HepG2 (cell line): Measurements from ENCODE around the gene FBXW2. TPM values are rescaled to one million over a fixed set of nuclear protein-coding genes. Genes with fewer than 3 reads are reported as not detected.

Experiments used
- ATAC-seq: fragments of 200-7000 bp; cut with Tn5 transposase; 3 replicates; pipeline ENCODE4 v1.9.1; 2020; ENCODE audit warnings: mild to moderate bottlenecking, moderate library complexity
- BruUV-seq: library from RNA; stranded (reverse); fragments of 400-500 nt; replicated peaks from 2 replicates; lab custom pipeline; 2021; lab: Mats Ljungman, UMichigan
- CTCF ChIA-PET: fragments of 300-600 bp; formaldehyde crosslinking; extraction: SDS; loops from one replicate; lab custom pipeline; 2021; ENCODE audit warnings: low total read pairs, inconsistent platforms, low intra/inter-chr PET ratio; lab: Yijun Ruan, JAX
- POLR2A ChIA-PET: fragments of 350-600 bp; sonication (Branson Sonifier 250); formaldehyde crosslinking; loops from one replicate; lab custom pipeline; 2020; ENCODE audit warnings: antibody characterized with exemption, inconsistent platforms; lab: Yijun Ruan, JAX
- DNase-seq: peaks from one replicate; pipeline ENCODE4 v3.0.0-alpha.2; 2015; ENCODE audit warnings: low spot score
- FAIRE-seq: peaks from 3 replicates; lab custom pipeline; 2011; peaks lifted over from hg19 to GRCh38; lab: Jason Lieb, UNC
- H2AFZ ChIP-seq: one replicate; pipeline ENCODE4 v1.6.1; 2011; ENCODE audit warnings: low read length, inconsistent platforms
- H3K27ac ChIP-seq: fragments of 300-600 bp; 3 replicates; pipeline ENCODE4 v1.8.0; 2011; ENCODE audit warnings: mixed run types, mild to moderate bottlenecking, mixed read lengths, low read length, inconsistent platforms; ENCODE audit not compliant: insufficient read depth; ENCODE audit errors: extremely low read length
- H3K27me3 ChIP-seq, 2 experiments: fragments of 200-600 bp in 1 of 2; 2 replicates in 1 of 2; 3 replicates in 1 of 2; pipeline versions ENCODE4 v1.6.0 to v1.8.0; 2011; ENCODE audit warnings: low read length in 2 of 2, mild to moderate bottlenecking in 2 of 2, moderate library complexity in 2 of 2, inconsistent platforms in 1 of 2; ENCODE audit not compliant: insufficient read depth in 2 of 2, control insufficient read depth in 1 of 2
- H3K36me3 ChIP-seq, 2 experiments: fragments of 200-600 bp in 1 of 2; replicated peaks in 1 of 2; 2 replicates in 1 of 2; 3 replicates in 1 of 2; pipeline versions ENCODE4 v1.5.1 to v1.8.0; 2011; ENCODE audit warnings: low read length in 2 of 2, inconsistent platforms in 1 of 2; ENCODE audit not compliant: insufficient read depth in 2 of 2, control insufficient read depth in 1 of 2
- H3K4me1 ChIP-seq: 2 replicates; pipeline ENCODE4 v1.5.1; 2012; ENCODE audit warnings: low read length, inconsistent platforms; ENCODE audit not compliant: insufficient read depth
- H3K4me2 ChIP-seq: 2 replicates; pipeline ENCODE4 v1.6.0; 2011; ENCODE audit warnings: low read depth, low read length, inconsistent platforms
- H3K4me3 ChIP-seq, 3 experiments: fragments of 200-600 bp in 1 of 3; sonication (generic), shearing (Covaris generic) in 1 of 3; replicated peaks in 1 of 3; 2 replicates each; pipeline ENCODE4 v1.5.1; 2011 to 2016; ENCODE audit warnings: low read length in 3 of 3, inconsistent platforms in 2 of 3, low read depth in 2 of 3, mild to moderate bottlenecking in 2 of 3, control low read depth in 1 of 3, mixed read lengths in 1 of 3; ENCODE audit not compliant: insufficient read depth in 1 of 3
- H3K79me2 ChIP-seq: one replicate; pipeline ENCODE4 v1.6.1; 2011; ENCODE audit warnings: low read length, inconsistent platforms; ENCODE audit not compliant: insufficient read depth
- H3K9ac ChIP-seq: 2 replicates; pipeline ENCODE4 v1.6.0; 2011; ENCODE audit warnings: mild to moderate bottlenecking, low read depth, low read length, inconsistent platforms; ENCODE audit not compliant: insufficient read depth
- H3K9me3 ChIP-seq: 2 replicates; pipeline ENCODE4 v1.5.1; 2012; ENCODE audit warnings: mild to moderate bottlenecking, low read length
- H4K20me1 ChIP-seq: 2 replicates; pipeline ENCODE4 v1.6.0; 2011; ENCODE audit warnings: inconsistent platforms, mild to moderate bottlenecking, low read length, moderate library complexity; ENCODE audit not compliant: insufficient read depth
- AHR ChIP-seq: IDR thresholded peaks from 2 replicates; pipeline ENCODE4 v1.6.1; 2018; ENCODE audit warnings: missing genetic modification reagents, missing compliant biosample characterization
- BCLAF1 ChIP-seq: fragments of 450-650 bp; IDR thresholded peaks from 2 replicates; pipeline ENCODE4 v1.6.1; 2017; ENCODE audit warnings: mild to moderate bottlenecking
- NCOA2 ChIP-seq: sonication (generic); formaldehyde crosslinking; IDR thresholded peaks from 2 replicates; pipeline ENCODE4 v1.8.0; 2022; ENCODE audit warnings: inconsistent platforms
- NFRKB ChIP-seq: fragments of 450-650 bp; IDR thresholded peaks from 2 replicates; pipeline ENCODE4 v1.6.1; 2017
- RBM39 ChIP-seq: fragments of 200-400 bp; formaldehyde crosslinking; IDR thresholded peaks from one replicate; pipeline ENCODE4 v1.6.1; 2018; ENCODE audit warnings: antibody characterized with exemption, mild to moderate bottlenecking, low read depth, low read length; ENCODE audit not compliant: poor library complexity, severe bottlenecking
- ZBTB10 ChIP-seq: sonication (generic); formaldehyde crosslinking; IDR thresholded peaks from 2 replicates; pipeline ENCODE4 v1.4.0; 2020; ENCODE audit warnings: missing genetic modification reagents, borderline replicate concordance
- ZNF20 ChIP-seq: sonication (generic); formaldehyde crosslinking; IDR thresholded peaks from 2 replicates; pipeline ENCODE4 v1.4.0; 2020; ENCODE audit warnings: mild to moderate bottlenecking, moderate library complexity, missing genetic modification reagents
- ZNF282 ChIP-seq: fragments of 450-650 bp; IDR thresholded peaks from 2 replicates; pipeline ENCODE4 v1.6.1; 2018; ENCODE audit not compliant: partially characterized antibody
- ZNF350 ChIP-seq: sonication (generic); formaldehyde crosslinking; IDR thresholded peaks from 2 replicates; pipeline ENCODE4 v1.4.0; 2020; ENCODE audit warnings: mild to moderate bottlenecking, low read depth, missing genetic modification reagents, borderline replicate concordance
- ZNF687 ChIP-seq: sonication (generic); formaldehyde crosslinking; IDR thresholded peaks from 2 replicates; pipeline ENCODE4 v1.5.1; 2020; ENCODE audit warnings: mild to moderate bottlenecking, missing genetic modification reagents, moderate library complexity
- ZNF772 ChIP-seq: sonication (generic); formaldehyde crosslinking; IDR thresholded peaks from 2 replicates; pipeline ENCODE4 v1.5.0; 2020; ENCODE audit warnings: mild to moderate bottlenecking, missing genetic modification reagents
- WGBS: methylation state at CpG from one replicate; pipeline ENCODE4 v1.1.6; 2017; ENCODE audit warnings: low lambda C conversion rate; 5-methylcytosine and 5-hydroxymethylcytosine counted together
- in situ Hi-C: cut with HindIII; loops from 2 replicates; pipeline ENCODE4 v1.10.0; 2017; ENCODE audit warnings: low pct_unique_long_range_greater_than_20kb; ENCODE audit not compliant: extremely low pct_ligation_motif_present
- intact Hi-C: fragments of 100-400 bp; cut with micrococcal nuclease; formaldehyde crosslinking; loops from one replicate; pipeline ENCODE4 v1.10.0; 2022; ENCODE audit not compliant: unreplicated experiment
- polyA plus RNA-seq, 8 experiments: library from polyadenylated mRNA; depleted of rRNA in 3 of 8; stranded (reverse) in 7 of 8; unstranded in 1 of 8; fragments of >200 nt; fragmentation: Illumina TruSeq in 4 of 8; extraction: Trizol in 4 of 8; gene quantifications; 2 replicates each; pipeline versions ENCODE4 v1.2.1 to v1.2.3, GENCODE V29; 2011 to 2016; ENCODE audit warnings: low read depth in 4 of 8, missing spikeins in 1 of 8, mixed read lengths in 1 of 8; ENCODE audit not compliant: insufficient read depth in 1 of 8
- total RNA-seq, 5 experiments: library from RNA; depleted of rRNA; stranded (reverse); fragments of >200 nt; fragmentation: Illumina TruSeq; extraction: Trizol; gene quantifications; 2 replicates each; pipeline ENCODE4 v1.2.3, GENCODE V29; 2016; ENCODE audit warnings: low read depth in 1 of 5
- TF ChIP-seq, protein P1 (sequence below): IDR thresholded peaks from 2 replicates; pipeline ENCODE4 v1.6.1; 2018; ENCODE audit warnings: missing genetic modification reagents

The FBXW2 gene
- total and polyA plus RNA-seq, 2 of the 13 experiments (the other 11 are each of a cell fraction or from before 2014, with no cell fraction given) = 35.4 to 43.1 TPM

GRCh38 chr9:120740132-120740531, 53.1 kb downstream of the FBXW2 start (continued):
- no peak for TF ChIP-seq ZNF687
- TF ChIP-seq NFRKB = no peak
- no peak for TF ChIP-seq RBM39
- TF ChIP-seq ZBTB10 (CRISPR knock-in tag) = no peak

DNA sequence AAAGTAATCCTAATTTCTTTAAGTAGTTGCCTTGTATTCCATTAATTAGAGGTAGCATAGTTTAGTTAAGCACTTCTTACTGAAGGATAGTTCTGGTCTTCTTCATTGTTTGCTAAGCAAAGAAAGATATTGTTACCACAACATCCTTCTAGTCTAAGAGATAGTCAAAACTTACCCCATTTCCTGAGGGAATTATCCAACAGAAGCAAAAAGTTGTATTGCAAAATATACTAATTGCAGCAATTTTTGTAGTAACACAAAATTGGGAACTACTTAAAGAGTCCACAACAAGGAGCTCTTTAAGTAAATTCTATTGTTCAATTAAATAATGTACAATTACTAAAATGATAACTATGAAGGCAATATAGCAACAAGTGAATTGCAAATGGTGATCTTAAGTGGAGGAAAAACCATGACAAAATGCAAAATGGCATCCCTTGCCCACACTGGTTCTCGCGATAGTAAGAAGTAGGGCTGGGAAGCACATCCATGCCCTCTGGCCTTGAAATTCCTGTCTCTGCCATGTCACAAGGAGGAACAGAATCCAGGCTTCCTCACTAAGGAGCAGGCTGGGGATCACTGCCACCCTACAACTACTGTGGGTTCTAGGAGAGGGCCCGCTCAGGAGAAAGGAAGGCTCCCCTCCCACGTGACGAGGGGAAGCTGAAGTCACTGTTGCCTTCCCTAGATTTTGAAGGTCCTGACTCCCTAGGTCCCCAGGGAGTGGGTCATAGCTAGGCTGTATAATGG, 55.6 kb downstream of the FBXW2 start:
- WGBS = 93% methylated on average over 3 of the region's 5 CpGs
- Histone ChIP-seq H3K4me2 (no peak overlapping the region), H3K4me3 (no peak overlapping the region), H3K27ac (no peak overlapping the region), H3K27me3 (no peaks in the 10 kb centered on the region), H3K9me3 (no peaks in the 10 kb centered on the region), H3K79me2 (no peaks in the 10 kb centered on the region), H3K4me1 (peaks cover 43% of the 10 kb centered on the region), H2AFZ (no peak overlapping the region), H3K36me3 (no peaks in the 10 kb centered on the region), H4K20me1 (no peaks in the 10 kb centered on the region), H3K9ac (no peak overlapping the region)
- in situ Hi-C loops = no loop called here
- DNase-seq (no peak), FAIRE-seq (no peak), ATAC-seq (no peak)
- ChIA-PET POLR2A (no interaction called here), CTCF (no interaction called here)
- intact Hi-C loops = no loop called here
- no TSS peak for BruUV-seq
- TF ChIP-seq ZNF282 (no peak), AHR (CRISPR knock-in tag) (no peak), ZNF772 (CRISPR knock-in tag) (no peak), ZNF20 (CRISPR knock-in tag) (no peak), NCOA2 (no peak), ZNF350 (CRISPR knock-in tag) (no peak), BCLAF1 (no peak)
- TF ChIP-seq, protein P1, sequence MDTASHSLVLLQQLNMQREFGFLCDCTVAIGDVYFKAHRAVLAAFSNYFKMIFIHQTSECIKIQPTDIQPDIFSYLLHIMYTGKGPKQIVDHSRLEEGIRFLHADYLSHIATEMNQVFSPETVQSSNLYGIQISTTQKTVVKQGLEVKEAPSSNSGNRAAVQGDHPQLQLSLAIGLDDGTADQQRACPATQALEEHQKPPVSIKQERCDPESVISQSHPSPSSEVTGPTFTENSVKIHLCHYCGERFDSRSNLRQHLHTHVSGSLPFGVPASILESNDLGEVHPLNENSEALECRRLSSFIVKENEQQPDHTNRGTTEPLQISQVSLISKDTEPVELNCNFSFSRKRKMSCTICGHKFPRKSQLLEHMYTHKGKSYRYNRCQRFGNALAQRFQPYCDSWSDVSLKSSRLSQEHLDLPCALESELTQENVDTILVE (CRISPR knock-in tag) = no peak
